ENCODE results near the gene FNBP1L.

DNA sequence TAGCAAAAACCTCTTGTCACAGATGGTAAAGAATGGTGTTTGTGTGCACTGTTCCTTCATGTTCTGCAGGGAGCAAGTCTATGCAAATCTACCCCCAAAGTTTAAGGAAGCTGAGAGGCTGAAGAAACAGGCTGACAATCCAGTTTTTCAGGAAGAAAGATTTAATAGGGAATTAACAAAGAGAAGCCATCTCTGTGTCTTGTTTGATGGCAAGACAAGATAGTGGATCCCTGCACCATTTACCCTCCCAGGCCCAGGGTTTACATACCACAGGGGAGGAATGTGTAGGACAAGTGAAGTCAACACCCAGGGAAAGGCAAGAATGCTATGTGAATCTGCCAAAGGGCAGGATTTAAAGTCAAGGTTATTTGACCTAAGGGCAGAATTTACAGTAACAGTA, 48.1 kb upstream of the FNBP1L start:
- TF ChIP-seq, protein P1, sequence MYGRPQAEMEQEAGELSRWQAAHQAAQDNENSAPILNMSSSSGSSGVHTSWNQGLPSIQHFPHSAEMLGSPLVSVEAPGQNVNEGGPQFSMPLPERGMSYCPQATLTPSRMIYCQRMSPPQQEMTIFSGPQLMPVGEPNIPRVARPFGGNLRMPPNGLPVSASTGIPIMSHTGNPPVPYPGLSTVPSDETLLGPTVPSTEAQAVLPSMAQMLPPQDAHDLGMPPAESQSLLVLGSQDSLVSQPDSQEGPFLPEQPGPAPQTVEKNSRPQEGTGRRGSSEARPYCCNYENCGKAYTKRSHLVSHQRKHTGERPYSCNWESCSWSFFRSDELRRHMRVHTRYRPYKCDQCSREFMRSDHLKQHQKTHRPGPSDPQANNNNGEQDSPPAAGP (tag by site-specific recombination; IDR thresholded peaks at IDR 0.05) = no peak
- TF ChIP-seq, protein P2, sequence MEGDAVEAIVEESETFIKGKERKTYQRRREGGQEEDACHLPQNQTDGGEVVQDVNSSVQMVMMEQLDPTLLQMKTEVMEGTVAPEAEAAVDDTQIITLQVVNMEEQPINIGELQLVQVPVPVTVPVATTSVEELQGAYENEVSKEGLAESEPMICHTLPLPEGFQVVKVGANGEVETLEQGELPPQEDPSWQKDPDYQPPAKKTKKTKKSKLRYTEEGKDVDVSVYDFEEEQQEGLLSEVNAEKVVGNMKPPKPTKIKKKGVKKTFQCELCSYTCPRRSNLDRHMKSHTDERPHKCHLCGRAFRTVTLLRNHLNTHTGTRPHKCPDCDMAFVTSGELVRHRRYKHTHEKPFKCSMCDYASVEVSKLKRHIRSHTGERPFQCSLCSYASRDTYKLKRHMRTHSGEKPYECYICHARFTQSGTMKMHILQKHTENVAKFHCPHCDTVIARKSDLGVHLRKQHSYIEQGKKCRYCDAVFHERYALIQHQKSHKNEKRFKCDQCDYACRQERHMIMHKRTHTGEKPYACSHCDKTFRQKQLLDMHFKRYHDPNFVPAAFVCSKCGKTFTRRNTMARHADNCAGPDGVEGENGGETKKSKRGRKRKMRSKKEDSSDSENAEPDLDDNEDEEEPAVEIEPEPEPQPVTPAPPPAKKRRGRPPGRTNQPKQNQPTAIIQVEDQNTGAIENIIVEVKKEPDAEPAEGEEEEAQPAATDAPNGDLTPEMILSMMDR (tag by site-specific recombination; IDR thresholded peaks at IDR 0.05) = no peak
- no peak for TF ChIP-seq YY1 (tag by site-specific recombination; IDR thresholded peaks at IDR 0.05)
- TF ChIP-seq, protein P3, sequence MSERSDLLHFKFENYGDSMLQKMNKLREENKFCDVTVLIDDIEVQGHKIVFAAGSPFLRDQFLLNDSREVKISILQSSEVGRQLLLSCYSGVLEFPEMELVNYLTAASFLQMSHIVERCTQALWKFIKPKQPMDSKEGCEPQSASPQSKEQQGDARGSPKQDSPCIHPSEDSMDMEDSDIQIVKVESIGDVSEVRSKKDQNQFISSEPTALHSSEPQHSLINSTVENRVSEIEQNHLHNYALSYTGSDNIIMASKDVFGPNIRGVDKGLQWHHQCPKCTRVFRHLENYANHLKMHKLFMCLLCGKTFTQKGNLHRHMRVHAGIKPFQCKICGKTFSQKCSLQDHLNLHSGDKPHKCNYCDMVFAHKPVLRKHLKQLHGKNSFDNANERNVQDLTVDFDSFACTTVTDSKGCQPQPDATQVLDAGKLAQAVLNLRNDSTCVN (tag by site-specific recombination; optimal IDR thresholded peaks at IDR 0.05) = no peak
- no peak for TF ChIP-seq ZNF24 (tag by site-specific recombination; IDR thresholded peaks at IDR 0.05)
- TF ChIP-seq ZNF600 (tag by site-specific recombination; IDR thresholded peaks at IDR 0.05) = no peak
- TF ChIP-seq ZNF549 (tag by site-specific recombination; IDR thresholded peaks at IDR 0.05) = no peak
- no peak for TF ChIP-seq FEZF1 (tag by site-specific recombination; IDR thresholded peaks at IDR 0.05)
- no peak for TF ChIP-seq MEIS1 (CRISPR knock-in tag; IDR thresholded peaks at IDR 0.05; ENCODE audit: borderline replicate concordance)
- TF ChIP-seq KLF9 (tag by site-specific recombination; IDR thresholded peaks at IDR 0.05; ENCODE audit: low read depth) = no peak
- no peak for TF ChIP-seq ZNF140 (tag by site-specific recombination; IDR thresholded peaks at IDR 0.05)
- no peak for TF ChIP-seq ZNF621 (tag by site-specific recombination; IDR thresholded peaks at IDR 0.05)
- TF ChIP-seq ZNF274 (IDR thresholded peaks at IDR 0.05; ENCODE audit: low read length) = no peak
- no peak for TF ChIP-seq ZNF274 (tag by site-specific recombination; IDR thresholded peaks at IDR 0.05; ENCODE audit: borderline replicate concordance)
- no peak for TF ChIP-seq ZNF596 (tag by site-specific recombination; IDR thresholded peaks at IDR 0.05)
